GM18499 (cell line): ENCODE results near the gene SPEF1.
A peak's percentile ranks its signal among the peaks of the same experiment; 100 is the strongest.

Source experiments
- ATAC-seq: cut with Tn5 transposase; IDR thresholded peaks from one replicate; pipeline ENCODE4 v1.9.1; 2021; ENCODE audit warnings: moderate number of reproducible peaks; ENCODE audit not compliant: insufficient read depth, unreplicated experiment

Gene SPEF1

DNA sequence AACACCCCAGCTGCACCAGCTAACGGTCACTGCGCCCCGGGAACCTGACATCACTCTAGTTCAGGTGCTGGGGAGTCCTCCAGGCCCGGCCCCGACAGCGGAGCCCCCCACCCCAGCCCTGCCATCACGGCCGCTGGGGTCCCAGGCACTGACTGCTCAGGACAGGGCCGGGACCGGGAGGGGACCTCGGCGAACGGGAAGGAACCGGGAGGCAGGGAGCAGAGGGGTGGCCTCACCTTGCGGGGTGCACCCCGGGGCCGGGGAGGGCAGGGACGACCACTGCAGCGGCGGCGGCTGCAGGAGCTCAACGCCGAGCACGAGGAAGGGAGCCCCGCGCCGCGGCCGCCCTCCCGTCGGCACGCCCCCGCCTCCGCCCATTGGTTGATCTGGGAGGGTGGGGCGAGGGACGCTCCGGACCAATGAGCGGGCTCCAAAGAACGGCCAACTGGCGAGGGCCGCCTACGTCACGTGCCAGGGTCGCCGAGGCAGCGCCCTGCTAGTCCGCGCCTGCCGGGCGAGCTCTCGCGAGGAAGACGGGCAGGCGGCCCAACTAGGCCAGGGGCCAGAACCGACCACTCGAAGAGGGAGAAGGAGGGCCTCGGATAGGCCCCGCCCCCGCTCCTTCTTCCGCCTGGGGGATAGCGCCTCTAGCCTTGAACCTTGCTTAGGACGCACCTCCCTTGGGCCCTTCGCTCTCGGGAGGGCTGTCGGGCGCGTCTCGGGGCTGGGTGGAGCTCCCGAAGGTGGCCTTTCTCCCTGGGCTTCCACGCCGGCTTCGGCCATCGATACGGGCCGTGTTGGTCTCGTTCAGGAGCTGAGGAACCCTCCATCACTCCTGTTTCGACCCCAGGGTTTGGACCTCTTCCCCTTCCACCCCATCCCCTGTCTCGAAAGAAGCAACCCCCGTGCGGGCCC lies 13.6 kb downstream of the SPEF1 start, which contains the start of gene ADISSP:
Gene ADISSP, minus strand, starts transcription at position 327 of the 915 bp plus-strand sequence. CDS start 7,653 bp downstream, outside the sequence.
- ATAC-seq, result peak; percentile 84

DNA sequence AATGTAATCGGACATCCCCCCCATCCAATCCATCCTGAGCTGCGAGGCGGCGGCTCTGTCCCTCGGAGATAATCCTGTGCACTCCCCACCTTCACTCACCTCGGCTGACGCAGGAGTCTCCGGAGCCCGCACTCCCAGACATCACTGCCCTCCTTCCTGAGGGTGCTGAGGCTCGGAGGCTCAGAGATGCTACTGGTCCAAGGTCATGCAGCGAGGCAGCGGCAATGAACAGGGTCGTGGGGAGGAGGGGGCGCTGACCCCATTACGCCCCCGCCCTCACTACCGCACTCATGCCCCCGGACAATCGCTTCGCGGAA lies 14.2 kb downstream of the SPEF1 start:
- no peak for ATAC-seq

- ATAC-seq, result no peak
Measured at GRCh38 chr20:3766422-3767109, 14.7 kb downstream of the SPEF1 start.

GRCh38 chr20:3765171-3765882 lies 15.9 kb downstream of the SPEF1 start:
- ATAC-seq, result no peak

DNA sequence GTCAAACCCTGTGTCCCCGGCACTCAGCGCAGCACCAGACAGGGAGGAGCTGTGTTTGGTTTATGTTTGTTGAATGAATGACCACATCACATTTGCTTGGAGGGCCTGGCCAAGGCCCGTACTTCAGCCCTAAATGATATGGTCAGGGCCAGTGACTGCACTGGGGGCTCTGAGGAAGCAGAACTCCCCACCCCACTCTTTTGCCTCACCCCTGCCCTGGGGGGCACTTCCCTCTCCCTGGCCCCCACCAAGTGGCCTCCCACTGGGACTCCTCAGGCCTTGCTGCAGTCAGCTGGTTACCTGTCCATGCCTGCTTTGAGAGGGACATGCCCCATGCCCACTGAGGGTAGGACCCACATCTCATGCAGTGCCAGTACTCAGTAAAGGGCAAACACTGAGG lies 16.6 kb downstream of the SPEF1 start:
- no peak for ATAC-seq

DNA sequence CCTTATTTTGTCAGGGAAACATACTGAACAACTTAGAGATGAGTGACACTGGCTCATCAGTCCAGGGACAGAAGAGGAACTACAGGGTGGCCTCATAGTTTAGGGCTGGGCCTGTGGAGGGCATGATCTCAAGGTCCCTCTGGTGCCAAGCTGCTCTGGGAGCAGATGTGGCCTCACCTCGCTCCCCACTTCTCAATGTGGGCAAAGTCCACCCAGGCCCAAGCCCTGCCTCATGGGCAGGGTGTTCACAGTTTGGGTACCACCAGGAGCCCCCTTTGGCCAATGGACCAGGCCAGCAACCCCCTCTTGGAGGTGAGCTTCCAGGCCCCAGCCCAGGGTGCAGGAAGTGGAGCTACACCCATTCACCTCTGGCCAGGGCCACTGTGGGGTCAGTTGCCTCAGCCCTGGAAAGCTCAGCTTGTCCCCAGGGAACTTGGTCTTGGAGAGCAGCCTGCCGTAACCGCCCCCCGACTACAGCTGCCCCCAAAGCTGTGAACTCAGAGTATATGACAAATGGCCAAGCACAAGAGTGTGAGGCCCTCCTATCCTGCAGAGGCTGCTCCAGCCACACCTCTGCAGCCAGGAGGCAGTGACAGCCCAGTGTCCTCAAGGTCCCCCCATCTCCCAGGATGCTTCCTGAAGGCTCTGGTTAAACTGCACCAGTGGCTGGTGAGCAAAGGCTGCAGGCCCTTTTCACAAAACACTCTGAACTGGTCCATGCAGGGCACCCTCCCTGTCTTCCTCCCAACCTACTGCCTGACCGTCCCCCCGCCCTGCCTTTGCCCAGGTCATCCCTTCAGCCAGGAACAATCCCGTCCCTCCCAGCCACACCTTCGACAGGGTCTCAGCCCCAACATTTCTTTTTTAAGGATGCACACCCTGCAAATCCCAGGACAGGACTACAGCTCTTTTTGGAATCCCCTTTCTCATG lies 17.3 kb downstream of the SPEF1 start:
- ATAC-seq, result no peak

GRCh38 chr20:3760655-3761348 lies 20.4 kb downstream of the SPEF1 start:
- no peak for ATAC-seq

- ATAC-seq, result no peak
Measured at GRCh38 chr20:3759884-3760283, 21.4 kb downstream of the SPEF1 start.

DNA sequence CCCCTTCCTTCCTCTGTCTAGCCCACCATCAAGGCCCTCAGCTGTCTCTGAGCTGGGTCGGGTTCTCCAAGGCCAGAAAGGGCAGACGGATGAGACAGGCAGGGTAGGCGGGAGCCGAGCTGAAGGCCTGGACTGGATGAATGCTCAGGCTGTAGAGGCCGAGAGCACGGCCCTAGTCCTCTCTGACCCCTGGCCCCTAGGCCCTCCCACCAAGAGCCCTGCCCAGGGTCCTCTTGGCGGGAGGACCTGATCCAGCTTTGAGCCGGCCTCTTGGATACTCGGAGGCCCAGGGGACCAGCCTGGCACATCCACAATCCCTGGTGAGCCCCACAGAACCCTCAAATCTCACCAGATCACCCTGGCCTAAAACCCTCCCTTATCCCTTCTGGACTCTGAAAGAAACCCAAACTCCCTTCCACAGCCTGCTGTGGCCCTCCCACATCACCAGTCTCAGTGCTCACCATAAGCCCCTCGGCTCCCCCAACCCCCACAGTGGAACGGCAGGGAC lies 21.9 kb downstream of the SPEF1 start:
- no peak for ATAC-seq

DNA sequence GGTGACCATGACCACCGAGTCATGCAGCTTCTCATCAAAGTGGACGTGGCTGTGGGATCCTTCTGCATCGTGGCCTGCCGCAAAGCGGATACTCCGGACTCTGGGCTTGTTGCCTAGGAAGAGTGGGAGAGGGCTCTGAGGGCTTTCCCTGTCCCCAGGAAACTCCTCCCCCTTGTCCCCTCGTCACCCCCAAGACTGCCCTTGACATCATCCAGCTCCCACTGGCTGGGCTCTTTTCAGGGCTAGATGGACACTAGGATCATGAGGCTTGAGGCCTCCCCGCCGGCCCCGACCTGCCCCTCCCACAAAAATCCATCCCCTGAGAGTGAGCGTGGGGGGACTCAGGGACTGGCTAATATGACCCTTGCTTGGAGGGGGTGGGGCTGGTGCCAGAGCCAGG lies 22.7 kb downstream of the SPEF1 start:
- no peak for ATAC-seq

GRCh38 chr20:3757268-3757667 lies 24.0 kb downstream of the SPEF1 start:
- no peak for ATAC-seq

DNA sequence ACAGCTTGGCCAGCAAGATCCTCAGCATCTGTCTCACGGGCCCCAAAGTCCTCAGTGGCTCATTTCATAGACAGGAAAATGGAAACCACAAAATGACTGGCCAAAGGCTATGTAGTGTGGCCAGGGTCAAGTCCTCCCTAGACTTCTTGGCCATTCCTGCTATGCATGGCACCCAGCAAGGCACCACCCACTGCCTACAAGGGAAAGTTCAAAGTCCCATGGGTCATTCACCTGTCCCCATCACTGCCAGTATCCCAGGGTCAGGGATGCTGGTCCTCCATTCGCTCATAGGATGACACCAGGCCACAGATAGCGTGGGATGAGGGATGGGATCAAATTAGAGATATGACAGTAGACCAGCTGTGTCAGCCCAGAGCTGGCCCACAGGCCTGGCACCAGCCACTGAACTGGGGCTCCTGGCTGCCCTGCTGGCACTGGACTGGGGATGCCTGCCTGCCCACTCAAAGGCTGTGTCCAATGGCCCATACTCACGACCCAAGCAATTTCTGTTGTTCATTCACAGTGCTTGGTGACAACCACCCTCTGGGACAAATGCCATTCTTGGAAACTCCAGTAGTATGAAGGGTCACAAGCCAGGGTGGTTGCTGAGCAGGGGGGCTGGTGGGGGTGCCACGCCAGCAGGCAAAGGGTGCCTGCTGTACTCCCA lies 25.3 kb downstream of the SPEF1 start:
- no peak for ATAC-seq

DNA sequence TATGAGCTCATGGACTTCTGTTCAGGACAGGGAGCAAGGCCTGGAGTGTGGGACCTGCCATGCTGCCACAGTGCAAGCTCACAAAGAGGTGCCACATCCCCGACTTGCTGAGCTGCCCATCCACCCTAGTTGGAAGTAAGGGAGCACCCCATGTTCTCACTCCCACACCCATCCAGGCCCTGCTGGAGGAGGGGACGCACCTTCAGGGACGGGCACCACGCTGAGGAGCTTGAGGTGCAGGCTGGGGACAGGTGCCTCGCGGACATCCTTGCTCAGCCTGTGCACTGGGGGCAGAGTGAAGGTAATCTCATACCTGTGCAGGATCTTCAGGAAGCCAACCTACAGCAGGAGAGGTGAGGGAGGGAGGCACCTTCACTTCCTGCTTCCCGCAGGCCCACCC lies 26.0 kb downstream of the SPEF1 start:
- no peak for ATAC-seq

- no peak for ATAC-seq
Measured at GRCh38 chr20:3754276-3754630, 27.0 kb downstream of the SPEF1 start.

DNA sequence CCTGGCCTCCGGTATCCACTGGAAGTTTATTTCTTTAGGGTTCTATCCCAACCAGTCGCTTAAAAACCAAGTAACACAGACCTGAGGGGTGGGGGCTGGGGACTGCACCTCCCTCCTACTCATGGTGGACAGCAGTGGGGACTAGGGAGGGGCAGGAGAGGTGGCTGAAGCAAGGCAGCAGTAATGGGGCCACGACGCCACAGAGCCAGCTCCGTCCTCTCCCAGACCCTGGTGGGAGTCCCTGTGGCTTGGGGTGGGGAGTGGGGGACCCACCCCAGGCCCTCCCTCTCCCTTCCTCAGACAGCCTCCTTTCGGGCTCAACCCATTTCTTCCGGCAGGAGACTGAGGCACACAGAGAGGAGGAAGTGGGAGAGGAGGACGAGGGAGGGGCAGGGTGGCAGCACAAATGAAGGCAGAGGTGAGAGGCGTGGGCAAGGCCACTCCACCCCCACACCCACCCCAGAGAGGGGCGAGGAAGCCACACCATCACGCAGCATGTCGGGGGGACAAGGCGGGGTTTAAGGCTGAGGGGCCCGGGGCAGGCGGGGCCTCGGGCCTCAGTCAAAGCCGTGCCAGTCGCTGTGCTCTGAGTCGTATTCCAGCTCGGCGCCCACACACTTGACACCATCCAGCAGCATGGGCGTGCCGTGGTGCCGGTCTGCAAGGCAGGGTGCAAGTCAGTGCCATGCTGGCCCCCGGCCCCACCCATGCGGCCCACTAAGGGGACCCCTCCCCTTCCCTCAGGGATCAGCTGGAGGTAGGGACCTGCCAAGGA lies 27.6 kb downstream of the SPEF1 start:
- ATAC-seq, result no peak

DNA sequence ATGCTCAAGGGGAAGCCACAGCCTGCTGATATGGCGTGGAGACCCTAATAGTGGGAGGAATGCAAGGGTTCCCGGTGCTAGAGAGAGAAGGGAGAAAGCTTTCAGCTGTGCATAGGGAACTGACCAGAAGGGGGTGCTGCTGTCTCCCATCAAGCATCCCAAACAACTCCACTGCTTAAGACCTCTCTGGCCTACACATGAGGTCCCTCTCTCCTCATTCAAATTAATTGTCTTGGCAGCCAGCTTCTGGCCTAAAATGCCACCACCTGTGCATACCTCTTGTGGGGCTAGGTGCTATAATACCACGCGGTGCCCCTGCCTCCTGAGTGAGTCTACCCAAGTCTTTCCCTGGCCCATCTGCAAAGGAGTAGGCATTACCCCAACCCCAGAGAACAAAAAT lies 28.1 kb downstream of the SPEF1 start:
- ATAC-seq, result no peak

- no peak for ATAC-seq
Measured at GRCh38 chr20:3752386-3752759, 28.9 kb downstream of the SPEF1 start.
